Pancreas (tissue), 10 donors: Measurements from ENCODE around the gene BCL11A. TPM values are rescaled to one million over a fixed set of nuclear protein-coding genes. Genes with fewer than 3 reads are reported as not detected.

Source experiments
- ATAC-seq, 4 donors: fragments of 200-7000 bp; cut with Tn5 transposase; one replicate each; pipeline versions ENCODE4 v1.8.0 to v1.9.1; 2020; ENCODE audit warnings: mild to moderate bottlenecking in 4 of 4, moderate library complexity in 4 of 4
- DNase-seq, 6 donors: peaks; one replicate each; pipeline ENCODE4 v3.0.0-alpha.2; 2020
- FAIRE-seq: peaks from 2 replicates; lab custom pipeline; 2012; peaks lifted over from hg19 to GRCh38; lab: Jason Lieb, UNC
- H3K27ac ChIP-seq, 4 donors: fragments of 200-600 bp; sonication (generic); 1 replicate in 3 of 4; 2 replicates in 1 of 4; pipeline versions ENCODE4 v1.5.0 to v1.8.0; 2020
- H3K27me3 ChIP-seq, 4 donors: fragments of 200-600 bp; one replicate each; pipeline ENCODE4 v1.8.0; 2021
- H3K36me3 ChIP-seq, 3 donors: fragments of 200-600 bp; sonication (generic) in 1 of 3; one replicate each; pipeline versions ENCODE4 v1.5.0 to v1.8.0; 2020 to 2021
- H3K4me1 ChIP-seq, 3 donors: fragments of 200-600 bp; one replicate each; pipeline ENCODE4 v1.8.0; 2021
- H3K4me3 ChIP-seq, 4 donors: fragments of 200-600 bp; sonication (generic) in 2 of 4; one replicate each; pipeline versions ENCODE4 v1.5.0 to v1.8.0; 2020 to 2021
- H3K9me3 ChIP-seq, 4 donors: fragments of 200-600 bp; one replicate each; pipeline ENCODE4 v1.8.0; 2021
- CTCF ChIP-seq, 4 donors: fragments of 200-600 bp; sonication (generic) in 3 of 4; IDR thresholded peaks; one replicate each; pipeline versions ENCODE4 v1.5.0 to v1.8.0; 2021; ENCODE audit warnings: antibody characterized with exemption in 4 of 4
- WGBS, 2 donors: extraction: QIAGEN DNeasy Blood & Tissue Kit; methylation state at CpG; one replicate each; pipeline ENCODE4 v1.1.7; 2013; 5-methylcytosine and 5-hydroxymethylcytosine counted together
- intact Hi-C, 3 donors: fragments of 100-400 bp; cut with DNase I; formaldehyde crosslinking; loops; one replicate each; pipeline versions ENCODE4 v1.11.1 to v1.14.2; 2022
- polyA plus RNA-seq, 2 donors: library from polyadenylated mRNA; stranded (reverse); fragments of 200-250 nt; gene quantifications; one replicate each; pipeline ENCODE4 v1.2.3, GENCODE V29; 2013
- total RNA-seq, 6 donors: library from RNA; stranded (reverse); fragmentation: NEBNext Ultra II Directional in 4 of 6; extraction: Animal tissue kit (Norgen Biotek cat#: 25700) in 4 of 6; gene quantifications; one replicate each; pipeline versions ENCODE4 v1.2.1 to v1.2.4, GENCODE V29; 2021 to 2023
- donor health status: healthy with polysubstance abuse.
- donor health status: DM: no; HTN: no; CAD: no; lungs with moderate emphysema.
- donor health status: DM: no; HTN: no; CAD: no.
- donor health status: control.
- donor health status: control.
- donor health status: Bipolar disorder and iron deficiency.
- donor health status: DM: yes; HTN: yes; CAD: no.
- donor health status: DM: no; HTN: no; CAD: no.
- donor health status: DM: no; HTN: no; CAD: no.
- donor health status: DM: yes; HTN: yes; CAD: no.

The BCL11A gene
- total and polyA plus RNA-seq, 8 donors: 4.4 to 16.1 (median 11.7) TPM

DNA sequence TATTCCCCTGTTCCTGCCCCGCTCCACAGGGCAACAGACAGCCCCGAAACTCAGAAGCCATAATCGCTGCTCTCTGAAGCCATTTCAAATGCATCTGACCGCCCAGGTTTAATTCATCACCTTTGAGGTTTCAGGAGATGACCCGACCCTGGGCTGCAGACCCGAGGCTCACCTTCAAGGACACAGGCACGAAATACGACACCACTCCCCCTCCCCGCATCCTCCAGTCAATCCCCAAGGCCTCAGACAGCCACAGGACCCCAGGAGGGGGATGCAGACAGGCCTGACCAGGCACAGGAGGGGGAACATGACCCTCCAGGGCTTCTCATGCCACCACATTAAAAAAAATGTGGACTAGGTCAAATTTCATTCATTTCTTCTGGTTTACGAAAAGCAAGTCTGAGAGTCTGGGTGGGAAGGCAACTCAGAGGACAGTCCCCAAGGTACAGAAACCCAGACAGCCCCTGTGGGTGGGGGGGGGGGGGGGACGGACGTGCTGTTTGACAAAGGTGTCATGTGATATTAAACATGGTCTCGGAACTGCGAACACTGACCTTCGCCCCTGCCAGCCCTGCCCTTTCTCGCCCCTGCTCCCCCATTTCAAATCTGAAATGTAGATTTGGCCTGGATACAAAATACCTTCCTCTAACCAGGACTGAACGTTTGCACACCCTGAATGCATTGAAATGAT, 142.9 kb downstream of the BCL11A start:
- no peak overlapping the region for H3K4me3 ChIP-seq
- no peaks in the 10 kb centered on the region for H3K27me3 ChIP-seq
- peaks cover 0 to 6% (median 4%) of the 10 kb centered on the region in 3 donors for H3K4me1 ChIP-seq
- intact Hi-C loops: no loop called here
- H3K27ac ChIP-seq: no peak overlapping the region
- WGBS, 2 donors: 55 to 62% methylated on average over 16 to 17 of the region's 17 CpGs
- ATAC-seq: no peak
- H3K9me3 ChIP-seq: no peaks in the 10 kb centered on the region
- no peak for DNase-seq
- no peak for TF ChIP-seq CTCF (IDR thresholded peaks at IDR 0.05)
- no peaks in the 10 kb centered on the region for H3K36me3 ChIP-seq
- no peak for FAIRE-seq

DNA sequence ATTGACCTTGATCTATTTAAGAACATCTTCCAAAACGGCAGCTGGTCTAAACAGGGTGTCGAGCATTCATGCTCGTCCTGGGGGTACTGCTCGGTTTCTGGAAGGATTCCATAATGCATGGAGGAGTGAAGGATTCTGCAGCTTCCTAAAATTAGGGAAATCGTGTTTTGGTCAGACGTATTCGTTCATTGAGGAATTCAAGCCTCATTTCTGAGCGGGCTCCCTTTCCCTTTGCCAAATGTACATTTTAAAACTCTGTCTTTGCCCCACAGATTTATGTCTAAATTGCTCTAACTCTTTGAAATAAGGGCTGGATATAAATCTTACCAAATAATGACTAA, 144.0 kb downstream of the BCL11A start:
- no peaks in the 10 kb centered on the region for H3K36me3 ChIP-seq
- FAIRE-seq: no peak
- no peaks in the 10 kb centered on the region for H3K4me1 ChIP-seq
- TF ChIP-seq CTCF (IDR thresholded peaks at IDR 0.05): no peak
- ATAC-seq: no peak
- H3K9me3 ChIP-seq: no peaks in the 10 kb centered on the region
- no peak for DNase-seq
- no peak overlapping the region for H3K27ac ChIP-seq
- no peaks in the 10 kb centered on the region for H3K27me3 ChIP-seq
- no peak overlapping the region for H3K4me3 ChIP-seq
- intact Hi-C loops: no loop called here
- 77 to 81% methylated on average over 8 of the region's 8 CpGs for WGBS, 2 donors

DNA sequence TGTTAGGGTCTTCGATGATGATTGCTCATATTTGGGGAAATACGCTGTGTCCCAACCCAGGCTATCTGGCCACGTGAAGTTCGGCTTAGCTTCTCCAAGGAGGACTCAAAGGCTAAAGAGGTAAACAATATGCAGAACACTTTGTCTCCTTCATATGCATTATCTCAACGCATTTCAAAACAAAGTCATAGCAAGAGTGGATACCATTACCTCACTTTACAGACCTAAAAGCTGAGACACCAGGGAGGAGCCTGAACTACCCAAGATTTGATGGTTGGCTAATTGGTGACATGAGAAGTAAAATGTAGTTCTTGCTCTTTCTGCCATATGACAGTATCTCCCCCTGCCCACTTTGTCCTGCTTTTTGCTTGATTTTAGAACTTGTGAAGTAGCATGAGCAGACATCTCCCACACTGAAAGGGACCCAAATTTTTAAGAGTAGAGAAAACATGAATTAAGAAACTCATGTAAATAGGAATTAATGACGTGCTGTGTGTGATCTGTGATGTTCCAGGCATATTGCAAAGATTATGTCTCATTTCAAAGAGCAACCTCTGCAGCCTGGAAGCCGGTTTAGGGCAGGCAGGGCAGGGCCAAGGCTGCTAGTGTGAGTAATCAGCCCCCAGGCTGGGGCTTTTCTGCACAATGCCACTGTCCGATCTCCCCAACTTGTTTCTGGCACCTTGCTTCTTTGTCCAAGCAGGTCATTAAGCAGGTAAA, 144.5 kb downstream of the BCL11A start:
- no peak for DNase-seq
- Histone ChIP-seq H3K4me1 (no peaks in the 10 kb centered on the region), H3K27me3 (no peaks in the 10 kb centered on the region), H3K4me3 (no peak overlapping the region), H3K9me3 (no peaks in the 10 kb centered on the region), H3K36me3 (no peaks in the 10 kb centered on the region), H3K27ac (no peak overlapping the region)
- intact Hi-C loops: no loop called here
- WGBS, 2 donors: 85 to 88% methylated on average over 8 of the region's 8 CpGs
- ATAC-seq: no peak
- no peak for TF ChIP-seq CTCF (IDR thresholded peaks at IDR 0.05)
- FAIRE-seq: no peak

GRCh38 chr2:60408207-60408606, 145.2 kb downstream of the BCL11A start:
- Histone ChIP-seq H3K4me3 (no peak overlapping the region), H3K36me3 (no peaks in the 10 kb centered on the region), H3K9me3 (no peaks in the 10 kb centered on the region), H3K27me3 (no peaks in the 10 kb centered on the region), H3K4me1 (no peaks in the 10 kb centered on the region), H3K27ac (no peak overlapping the region)
- DNase-seq (no peak), ATAC-seq (no peak), FAIRE-seq (no peak)
- WGBS, 2 donors: 96 to 98% methylated on average over 1 of the region's 1 CpG
- no peak for TF ChIP-seq CTCF (IDR thresholded peaks at IDR 0.05)
- intact Hi-C loops: no loop called here

DNA sequence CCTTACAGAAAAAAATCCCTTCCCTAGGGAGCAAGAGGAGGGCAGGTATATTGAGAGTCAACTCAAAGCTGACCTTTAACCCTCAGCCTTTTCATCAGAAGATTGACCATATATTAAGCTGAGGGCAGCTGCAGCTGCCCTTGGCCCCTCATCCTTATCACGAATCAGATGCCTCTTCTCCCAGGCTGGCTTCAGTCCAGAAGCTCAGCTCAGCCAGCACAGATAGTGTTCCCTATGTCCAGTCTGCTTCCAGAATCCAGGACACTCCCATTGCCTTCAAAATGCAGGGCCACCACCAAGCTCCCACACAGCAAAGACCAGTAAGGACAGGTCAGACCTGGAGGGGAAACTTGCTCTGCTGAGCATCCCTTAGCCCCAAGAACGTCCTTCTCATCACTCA, 146.1 kb downstream of the BCL11A start:
- Histone ChIP-seq H3K4me1 (no peaks in the 10 kb centered on the region), H3K27me3 (no peaks in the 10 kb centered on the region), H3K27ac (no peak overlapping the region), H3K4me3 (no peak overlapping the region), H3K36me3 (no peaks in the 10 kb centered on the region), H3K9me3 (no peaks in the 10 kb centered on the region)
- ATAC-seq (no peak), DNase-seq (no peak), FAIRE-seq (no peak)
- intact Hi-C loops: no loop called here
- 36 to 43% methylated on average over 2 of the region's 2 CpGs for WGBS, 2 donors
- TF ChIP-seq CTCF (IDR thresholded peaks at IDR 0.05): no peak
